Suprapubic skin (tissue), 4 donors: ENCODE data around the gene STIM2. TPM values are rescaled to one million over a fixed set of nuclear protein-coding genes. Genes with fewer than 3 reads are reported as not detected.

ENCODE experiments used
- DNase-seq, 2 donors: peaks; one replicate each; pipeline ENCODE4 v3.0.0-alpha.2; 2019; ENCODE audit warnings: low spot score in 2 of 2
- H3K27ac ChIP-seq: fragments of 200-600 bp; sonication (generic); one replicate; pipeline ENCODE4 v1.5.1; 2019
- H3K27me3 ChIP-seq: fragments of 200-600 bp; sonication (generic); one replicate; pipeline ENCODE4 v1.5.1; 2019
- H3K36me3 ChIP-seq: fragments of 200-600 bp; sonication (generic); one replicate; pipeline ENCODE4 v1.5.1; 2019
- H3K4me1 ChIP-seq: fragments of 200-600 bp; sonication (generic); one replicate; pipeline ENCODE4 v1.5.1; 2019
- H3K4me3 ChIP-seq: fragments of 200-600 bp; sonication (generic); one replicate; pipeline ENCODE4 v1.5.1; 2019; ENCODE audit warnings: mild to moderate bottlenecking
- H3K9me3 ChIP-seq: fragments of 200-600 bp; sonication (generic); one replicate; pipeline ENCODE4 v1.5.1; 2019
- EP300 ChIP-seq: sonication (generic); formaldehyde crosslinking; IDR thresholded peaks from one replicate; pipeline ENCODE4 v1.6.1; 2017; ENCODE audit warnings: antibody characterized with exemption
- POLR2A ChIP-seq, 2 donors: fragments of 450-650 bp; IDR thresholded peaks; one replicate each; pipeline ENCODE4 v1.6.1; 2017; ENCODE audit warnings: antibody characterized with exemption in 2 of 2, mild to moderate bottlenecking in 2 of 2, moderate library complexity in 2 of 2
- POLR2AphosphoS5 ChIP-seq, 3 donors: sonication (generic); formaldehyde crosslinking; IDR thresholded peaks; one replicate each; pipeline ENCODE4 v1.6.1; 2017; ENCODE audit warnings: antibody characterized with exemption in 3 of 3
- WGBS: methylation state at CpG from one replicate; pipeline ENCODE4 v1.1.5; 2018; 5-methylcytosine and 5-hydroxymethylcytosine counted together
- total RNA-seq, 4 donors: library from RNA; depleted of rRNA; stranded (reverse); fragments of >200 nt; gene quantifications; one replicate each; pipeline ENCODE4 v1.1.0, GENCODE V29; 2016
- TF ChIP-seq, protein P1 (sequence below), 2 donors: fragments of 200-600 bp in 1 of 2; fragments of 450-650 bp in 1 of 2; sonication (generic) in 1 of 2; IDR thresholded peaks; one replicate each; pipeline ENCODE4 v1.5.1; 2016 to 2019; ENCODE audit warnings: antibody characterized with exemption in 2 of 2, mild to moderate bottlenecking in 1 of 2, moderate library complexity in 1 of 2

The STIM2 gene
- total RNA-seq, 4 donors from 2014 or later = 20.2 to 37.3 (median 27.5) TPM

DNA sequence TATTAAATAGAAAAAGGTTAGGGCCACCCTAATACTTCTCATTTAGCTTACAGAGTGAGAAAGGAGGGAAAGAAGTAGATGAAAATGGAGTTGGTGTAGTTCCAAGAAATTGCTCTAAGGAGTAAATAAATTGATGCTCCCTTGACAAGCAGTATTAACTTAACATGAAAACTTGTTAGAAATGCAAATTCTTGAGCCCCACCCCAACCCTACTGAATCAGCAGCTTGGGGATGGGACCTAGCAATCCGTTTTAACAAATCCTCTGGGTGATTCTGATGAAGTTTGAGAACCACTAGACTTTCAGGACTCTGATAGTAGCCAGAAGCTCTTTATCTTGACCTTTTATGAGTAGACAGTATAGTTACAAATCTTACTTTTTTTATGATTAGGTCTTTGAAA lies 74.8 kb downstream of the STIM2 start:
- Histone ChIP-seq H3K36me3 (no peaks in the 10 kb centered on the region), H3K9me3 (no peaks in the 10 kb centered on the region), H3K4me3 (no peak overlapping the region), H3K27ac (no peak overlapping the region), H3K4me1 (peaks cover 4% of the 10 kb centered on the region), H3K27me3 (no peaks in the 10 kb centered on the region)
- TF ChIP-seq, protein P1, sequence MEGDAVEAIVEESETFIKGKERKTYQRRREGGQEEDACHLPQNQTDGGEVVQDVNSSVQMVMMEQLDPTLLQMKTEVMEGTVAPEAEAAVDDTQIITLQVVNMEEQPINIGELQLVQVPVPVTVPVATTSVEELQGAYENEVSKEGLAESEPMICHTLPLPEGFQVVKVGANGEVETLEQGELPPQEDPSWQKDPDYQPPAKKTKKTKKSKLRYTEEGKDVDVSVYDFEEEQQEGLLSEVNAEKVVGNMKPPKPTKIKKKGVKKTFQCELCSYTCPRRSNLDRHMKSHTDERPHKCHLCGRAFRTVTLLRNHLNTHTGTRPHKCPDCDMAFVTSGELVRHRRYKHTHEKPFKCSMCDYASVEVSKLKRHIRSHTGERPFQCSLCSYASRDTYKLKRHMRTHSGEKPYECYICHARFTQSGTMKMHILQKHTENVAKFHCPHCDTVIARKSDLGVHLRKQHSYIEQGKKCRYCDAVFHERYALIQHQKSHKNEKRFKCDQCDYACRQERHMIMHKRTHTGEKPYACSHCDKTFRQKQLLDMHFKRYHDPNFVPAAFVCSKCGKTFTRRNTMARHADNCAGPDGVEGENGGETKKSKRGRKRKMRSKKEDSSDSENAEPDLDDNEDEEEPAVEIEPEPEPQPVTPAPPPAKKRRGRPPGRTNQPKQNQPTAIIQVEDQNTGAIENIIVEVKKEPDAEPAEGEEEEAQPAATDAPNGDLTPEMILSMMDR (IDR thresholded peaks at IDR 0.05) = no peak
- TF ChIP-seq POLR2A (IDR thresholded peaks at IDR 0.05) (no peak), POLR2AphosphoS5 (IDR thresholded peaks at IDR 0.05) (no peak), EP300 (no peak)
- WGBS = 21% methylated on average over 1 of the region's 1 CpG
- no peak for DNase-seq

DNA sequence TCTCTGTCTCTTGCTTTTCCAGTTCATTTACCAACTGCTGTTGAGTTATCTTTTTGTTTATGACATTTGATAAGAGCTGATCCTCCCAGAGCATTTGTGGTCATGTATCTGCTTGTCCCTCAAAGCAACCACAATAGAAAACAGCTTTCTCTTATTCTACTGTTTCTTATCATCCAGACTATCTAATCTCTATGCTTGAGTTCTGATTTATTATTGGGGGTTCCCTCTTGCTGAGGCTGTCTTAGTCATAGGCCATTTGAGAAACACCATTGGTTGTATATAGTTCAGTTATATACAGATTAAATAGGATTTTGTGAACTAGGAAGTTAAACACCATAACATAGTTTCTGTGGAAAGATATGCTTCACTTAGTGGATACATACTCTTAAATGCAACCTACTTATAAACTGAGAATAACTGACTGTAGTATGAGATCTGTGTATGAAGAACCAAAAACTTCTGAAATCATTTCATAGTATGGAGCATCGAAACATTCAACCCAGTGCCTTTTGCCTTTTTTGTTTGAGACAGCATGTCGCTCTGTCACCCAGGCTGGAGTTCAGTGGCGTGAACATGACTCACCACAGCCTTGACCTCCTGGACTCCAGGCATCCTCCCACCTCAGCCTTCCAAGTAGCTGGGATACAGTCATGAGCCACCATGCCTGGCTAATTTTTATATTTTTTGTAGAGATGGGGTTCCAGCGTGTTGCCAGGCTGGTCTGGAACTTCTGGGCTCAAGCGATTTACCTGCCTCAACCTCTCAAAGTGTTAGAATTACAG lies 75.8 kb downstream of the STIM2 start:
- TF ChIP-seq POLR2A (IDR thresholded peaks at IDR 0.05) (no peak), POLR2AphosphoS5 (IDR thresholded peaks at IDR 0.05) (no peak), EP300 (no peak)
- TF ChIP-seq, protein P1 (IDR thresholded peaks at IDR 0.05) = no peak
- 91% methylated on average over 5 of the region's 5 CpGs for WGBS
- no peaks in the 10 kb centered on the region for H3K27me3 ChIP-seq

DNA sequence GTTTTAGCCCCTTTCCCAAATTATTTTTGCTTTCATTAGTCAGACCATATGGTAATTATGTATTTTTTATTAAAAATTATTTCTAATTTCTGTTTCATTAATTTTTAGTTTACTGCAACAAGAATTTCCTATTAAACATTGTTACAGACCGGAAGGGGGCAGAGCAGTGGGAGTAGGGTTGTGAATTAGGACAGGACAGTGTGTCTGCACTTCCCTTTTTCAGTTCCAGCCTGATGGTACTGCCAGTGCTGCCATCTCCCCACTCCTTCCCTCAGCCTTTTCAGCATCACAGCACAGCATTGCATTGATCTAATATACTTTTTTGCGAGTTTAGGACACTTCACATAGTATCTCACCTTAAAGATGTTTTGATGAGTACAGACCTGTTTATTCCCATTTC lies 76.5 kb downstream of the STIM2 start:
- Histone ChIP-seq H3K9me3 (no peaks in the 10 kb centered on the region), H3K4me3 (no peak overlapping the region), H3K27ac (no peak overlapping the region), H3K27me3 (no peaks in the 10 kb centered on the region), H3K36me3 (no peaks in the 10 kb centered on the region), H3K4me1 (peaks cover 4% of the 10 kb centered on the region)
- TF ChIP-seq, protein P1 (IDR thresholded peaks at IDR 0.05) = no peak
- TF ChIP-seq EP300 = no peak
- TF ChIP-seq POLR2AphosphoS5 (IDR thresholded peaks at IDR 0.05) = no peak
- no peak for TF ChIP-seq POLR2A (IDR thresholded peaks at IDR 0.05)
- 95% methylated on average over 2 of the region's 2 CpGs for WGBS
- DNase-seq = no peak

More for the DNA sequence above, 75.8 kb downstream of the STIM2 start:
- Histone ChIP-seq H3K9me3 (no peaks in the 10 kb centered on the region), H3K36me3 (no peaks in the 10 kb centered on the region), H3K4me1 (peaks cover 4% of the 10 kb centered on the region), H3K27ac (no peak overlapping the region), H3K4me3 (no peak overlapping the region)
- no peak for DNase-seq

DNA sequence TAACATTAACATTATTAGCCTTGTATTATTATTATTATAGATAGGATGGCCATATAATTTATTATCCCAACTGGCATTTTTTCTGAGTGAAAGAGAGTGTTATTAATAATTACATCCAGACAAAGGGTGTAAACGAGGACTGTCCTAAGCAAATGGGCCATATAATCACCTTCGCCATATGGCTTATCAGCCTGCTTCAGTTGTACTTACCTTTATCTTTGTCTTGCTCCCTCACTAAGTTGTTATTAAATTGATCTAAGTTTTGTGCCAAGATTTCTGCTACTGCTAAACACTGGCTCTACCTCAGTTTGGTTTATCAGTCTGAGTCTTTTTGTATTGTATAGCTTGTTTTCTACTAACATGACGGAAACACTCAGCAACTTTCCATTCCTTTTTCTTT lies 76.9 kb downstream of the STIM2 start:
- Histone ChIP-seq H3K27ac (no peak overlapping the region), H3K4me1 (peaks cover 4% of the 10 kb centered on the region), H3K4me3 (no peak overlapping the region), H3K36me3 (no peaks in the 10 kb centered on the region), H3K9me3 (no peaks in the 10 kb centered on the region), H3K27me3 (no peaks in the 10 kb centered on the region)
- 93% methylated on average over 3 of the region's 3 CpGs for WGBS
- TF ChIP-seq POLR2AphosphoS5 (IDR thresholded peaks at IDR 0.05) (no peak), EP300 (no peak), POLR2A (IDR thresholded peaks at IDR 0.05) (no peak)
- TF ChIP-seq, protein P1 (IDR thresholded peaks at IDR 0.05) = no peak
- DNase-seq = no peak

DNA sequence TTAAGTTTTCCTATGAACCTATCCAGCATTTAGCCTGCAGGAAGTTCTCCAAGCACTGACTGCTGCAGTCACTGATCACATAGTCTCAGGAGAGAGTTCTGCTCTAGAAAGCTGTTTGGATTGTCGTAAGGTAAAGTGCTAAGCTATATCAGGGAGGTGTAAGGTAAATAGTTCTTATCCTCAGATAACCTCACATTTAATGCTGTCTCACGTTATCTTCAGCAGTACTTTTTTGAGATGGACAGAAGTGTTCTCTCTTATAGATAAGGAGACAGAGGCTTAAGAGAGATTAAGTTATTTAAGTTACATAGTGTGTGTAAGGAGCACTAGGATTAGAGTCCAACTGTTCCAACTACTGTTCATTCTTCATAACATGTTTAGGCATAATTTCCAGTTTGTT lies 77.9 kb downstream of the STIM2 start:
- Histone ChIP-seq H3K4me1 (peaks cover 4% of the 10 kb centered on the region), H3K4me3 (no peak overlapping the region), H3K9me3 (no peaks in the 10 kb centered on the region), H3K27ac (no peak overlapping the region), H3K36me3 (no peaks in the 10 kb centered on the region), H3K27me3 (no peaks in the 10 kb centered on the region)
- TF ChIP-seq, protein P1 (IDR thresholded peaks at IDR 0.05) = no peak
- TF ChIP-seq POLR2A (IDR thresholded peaks at IDR 0.05) (no peak), POLR2AphosphoS5 (IDR thresholded peaks at IDR 0.05) (no peak), EP300 (no peak)
- 84% methylated on average over 2 of the region's 2 CpGs for WGBS
- no peak for DNase-seq
